IPS-NIHi7 (cell line): ENCODE measurements around the gene FUNDC1.

Source experiments
- DNase-seq: peaks from one replicate; pipeline ENCODE4 v3.0.0; 2012; ENCODE audit warnings: mixed read lengths; ENCODE audit errors: extremely low spot score

Gene FUNDC1

GRCh38 chrX:44480591-44480990 lies 62.1 kb downstream of the FUNDC1 start:
- no peak for DNase-seq

- no peak for DNase-seq
Observed at GRCh38 chrX:44474410-44474809, 68.2 kb downstream of the FUNDC1 start.
